KMS-11 (cell line): ENCODE data around the gene LRRC53.

Experiments used
- H2AFZ ChIP-seq: fragments of 200-600 bp; sonication (generic); 2 replicates; pipeline ENCODE4 v1.6.1; 2016; ENCODE audit warnings: antibody characterized with exemption, mixed run types, low read depth
- H3K27ac ChIP-seq: fragments of 200-600 bp; sonication (generic); 2 replicates; pipeline ENCODE4 v1.6.1; 2016; ENCODE audit warnings: mild to moderate bottlenecking, mixed run types
- H3K27me3 ChIP-seq: fragments of 200-600 bp; sonication (generic); 2 replicates; pipeline ENCODE4 v1.6.1; 2017; ENCODE audit warnings: mild to moderate bottlenecking, low read depth, mixed run types, moderate library complexity; ENCODE audit not compliant: insufficient read depth
- H3K36me3 ChIP-seq: fragments of 200-600 bp; sonication (generic); 2 replicates; pipeline ENCODE4 v1.6.1; 2017; ENCODE audit warnings: mild to moderate bottlenecking, mixed run types; ENCODE audit not compliant: insufficient read depth
- H3K4me1 ChIP-seq: fragments of 200-600 bp; sonication (generic); 2 replicates; pipeline ENCODE4 v1.6.1; 2016; ENCODE audit warnings: mild to moderate bottlenecking, low read depth, mixed run types; ENCODE audit not compliant: poor library complexity, severe bottlenecking
- H3K4me2 ChIP-seq: fragments of 200-600 bp; sonication (generic); 2 replicates; pipeline ENCODE4 v1.7.0; 2016; ENCODE audit warnings: mild to moderate bottlenecking, mixed run types
- H3K4me3 ChIP-seq: fragments of 200-600 bp; sonication (generic); IDR thresholded peaks from 2 replicates; pipeline ENCODE4 v1.6.1; 2017; ENCODE audit warnings: low read depth, low read length, mixed read lengths; ENCODE audit not compliant: insufficient read depth
- H3K79me2 ChIP-seq: fragments of 200-600 bp; sonication (generic); 2 replicates; pipeline ENCODE4 v1.6.1; 2016; ENCODE audit warnings: low read depth, mixed run types; ENCODE audit not compliant: insufficient read depth
- H3K9ac ChIP-seq: fragments of 200-600 bp; sonication (generic); 2 replicates; pipeline ENCODE4 v1.6.1; 2016; ENCODE audit warnings: mild to moderate bottlenecking, mixed run types
- H4K20me1 ChIP-seq: fragments of 200-600 bp; sonication (generic); 2 replicates; pipeline ENCODE4 v1.6.1; 2016; ENCODE audit warnings: mild to moderate bottlenecking, mixed run types; ENCODE audit not compliant: insufficient read depth
- CTCF ChIP-seq: fragments of 200-600 bp; sonication (generic); conservative IDR thresholded peaks from 2 replicates; pipeline ENCODE4 v1.6.1; 2017; ENCODE audit warnings: low read depth, mild to moderate bottlenecking, antibody characterized with exemption, low read length, moderate library complexity, mixed read lengths

Gene LRRC53

GRCh38 chr1:74453277-74453676, 59.1 kb downstream of the LRRC53 start:
- H4K20me1 ChIP-seq: no peaks in the 10 kb centered on the region
- no peak overlapping the region for H3K27ac ChIP-seq
- TF ChIP-seq CTCF: no peak
- H3K27me3 ChIP-seq: no peaks in the 10 kb centered on the region
- H3K4me2 ChIP-seq: no peak overlapping the region
- no peaks in the 10 kb centered on the region for H3K79me2 ChIP-seq
- no peaks in the 10 kb centered on the region for H3K36me3 ChIP-seq
- H3K4me3 ChIP-seq: no peak overlapping the region
- H2AFZ ChIP-seq: no peak overlapping the region
- H3K4me1 ChIP-seq: no peaks in the 10 kb centered on the region
- H3K9ac ChIP-seq: no peak overlapping the region

DNA sequence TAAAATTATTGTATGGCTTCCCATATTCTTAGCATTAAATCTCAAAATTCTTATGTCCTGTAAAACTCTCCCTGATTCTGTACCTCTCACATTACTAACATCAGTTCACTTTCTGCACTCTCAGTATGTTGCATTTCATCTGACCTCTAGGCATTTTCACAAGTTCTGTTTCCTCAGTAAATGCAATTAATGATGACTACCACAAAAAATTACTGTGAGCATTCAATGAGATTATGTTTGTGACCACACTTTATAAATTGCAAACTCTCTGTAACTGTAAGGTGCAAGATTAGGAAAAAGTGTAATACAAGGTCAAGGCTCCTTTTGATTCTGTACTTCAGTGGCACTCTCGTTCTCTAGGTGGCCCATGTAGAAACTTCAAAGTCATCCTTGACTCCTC, 60.4 kb downstream of the LRRC53 start:
- H3K79me2 ChIP-seq: no peaks in the 10 kb centered on the region
- H3K27ac ChIP-seq: no peak overlapping the region
- H3K4me2 ChIP-seq: no peak overlapping the region
- no peaks in the 10 kb centered on the region for H3K4me1 ChIP-seq
- H2AFZ ChIP-seq: no peak overlapping the region
- H3K4me3 ChIP-seq: no peak overlapping the region
- H3K9ac ChIP-seq: no peak overlapping the region
- no peaks in the 10 kb centered on the region for H3K27me3 ChIP-seq
- H4K20me1 ChIP-seq: no peaks in the 10 kb centered on the region
- TF ChIP-seq CTCF: no peak
- no peaks in the 10 kb centered on the region for H3K36me3 ChIP-seq

DNA sequence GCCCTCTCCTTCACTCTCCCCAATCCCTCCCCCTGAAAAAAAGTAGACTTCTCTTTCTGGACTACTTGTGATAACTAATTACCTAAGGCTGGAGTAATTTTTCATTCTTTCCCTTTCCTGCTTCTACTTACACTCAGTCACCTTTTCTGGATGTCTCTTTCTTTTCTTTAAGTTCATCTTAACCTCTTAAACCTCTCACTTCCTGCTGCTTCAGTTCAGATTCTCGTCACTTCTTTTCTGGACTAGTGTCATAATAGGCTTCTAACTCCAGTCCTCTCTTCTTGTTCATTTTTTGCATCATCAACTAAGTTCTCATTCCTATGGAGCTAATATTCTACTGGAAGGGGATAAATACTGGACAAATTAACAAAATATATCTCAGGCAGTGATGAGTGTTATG, 75.4 kb downstream of the LRRC53 start:
- Histone ChIP-seq H3K27me3 (no peaks in the 10 kb centered on the region), H3K9ac (no peak overlapping the region), H3K27ac (no peak overlapping the region), H3K36me3 (no peaks in the 10 kb centered on the region), H2AFZ (no peak overlapping the region), H3K4me3 (no peak overlapping the region), H3K79me2 (no peaks in the 10 kb centered on the region), H4K20me1 (no peaks in the 10 kb centered on the region), H3K4me2 (no peak overlapping the region), H3K4me1 (no peaks in the 10 kb centered on the region)
- no peak for TF ChIP-seq CTCF

GRCh38 chr1:74436078-74436477, 76.3 kb downstream of the LRRC53 start:
- Histone ChIP-seq H3K36me3 (no peaks in the 10 kb centered on the region), H3K27me3 (no peaks in the 10 kb centered on the region), H3K79me2 (no peaks in the 10 kb centered on the region), H3K4me3 (no peak overlapping the region), H3K27ac (no peak overlapping the region), H2AFZ (no peak overlapping the region), H4K20me1 (no peaks in the 10 kb centered on the region), H3K9ac (no peak overlapping the region), H3K4me1 (no peaks in the 10 kb centered on the region), H3K4me2 (no peak overlapping the region)
- TF ChIP-seq CTCF: no peak

- Histone ChIP-seq H3K4me2 (no peak overlapping the region), H3K4me3 (no peak overlapping the region), H2AFZ (no peak overlapping the region), H3K9ac (no peak overlapping the region), H3K27ac (no peak overlapping the region), H3K36me3 (no peaks in the 10 kb centered on the region), H3K4me1 (no peaks in the 10 kb centered on the region), H3K79me2 (no peaks in the 10 kb centered on the region), H4K20me1 (no peaks in the 10 kb centered on the region), H3K27me3 (no peaks in the 10 kb centered on the region)
- no peak for TF ChIP-seq CTCF
These were observed 78.1 kb downstream of the LRRC53 start for GRCh38 chr1:74434321-74434720.
